GM12875 (cell line): ENCODE data around the gene ZNF248.
A peak's percentile ranks its signal among the peaks of the same experiment; 100 is the strongest.

Experiments used
- H3K4me3 ChIP-seq: one replicate; pipeline ENCODE4 v1.5.1; 2011; ENCODE audit warnings: low read depth, low read length, control low read depth
- CTCF ChIP-seq: IDR thresholded peaks from 2 replicates; pipeline ENCODE4 v1.5.1; 2011; ENCODE audit warnings: low read depth, mild to moderate bottlenecking, control low read depth, inconsistent platforms, low read length, moderate library complexity, borderline replicate concordance; ENCODE audit not compliant: insufficient read depth

Gene ZNF248

GRCh38 chr10:37765216-37765615 lies 92.2 kb downstream of the ZNF248 start:
- no peak overlapping the region for H3K4me3 ChIP-seq
- no peak for TF ChIP-seq CTCF

GRCh38 chr10:37763132-37763531 lies 94.3 kb downstream of the ZNF248 start:
- no peak overlapping the region for H3K4me3 ChIP-seq

GRCh38 chr10:37762287-37762686 lies 95.1 kb downstream of the ZNF248 start:
- H3K4me3 ChIP-seq: no peak overlapping the region
- TF ChIP-seq CTCF: no peak

More at GRCh38 chr10:37763132-37763531, 94.3 kb downstream of the ZNF248 start:
- TF ChIP-seq CTCF: no peak

- no peak overlapping the region for H3K4me3 ChIP-seq
- no peak for TF ChIP-seq CTCF
These were observed 96.6 kb downstream of the ZNF248 start for GRCh38 chr10:37760817-37761216.

- TF ChIP-seq CTCF: no peak
These were observed 99.3 kb downstream of the ZNF248 start for GRCh38 chr10:37758074-37758473.

GRCh38 chr10:37754538-37755323 lies 102.7 kb downstream of the ZNF248 start:
- TF ChIP-seq CTCF: 0 out of 2 replicates have a peak, but pooled peaks have one; percentile 9
- H3K4me3 ChIP-seq: no peak overlapping the region

More at GRCh38 chr10:37758074-37758473, 99.3 kb downstream of the ZNF248 start:
- H3K4me3 ChIP-seq: no peak overlapping the region

- no peak for TF ChIP-seq CTCF
- H3K4me3 ChIP-seq: no peak overlapping the region
These were observed 105.0 kb downstream of the ZNF248 start for GRCh38 chr10:37752334-37752875.
